Measurements from ENCODE around the gene RAB3D. TPM values are rescaled to one million over a fixed set of nuclear protein-coding genes. Genes with fewer than 3 reads are reported as not detected.
"Not testable (repeated sequence)": the region's sequence is repeated elsewhere in the genome, so short reads cannot be mapped to it uniquely, and the experiment has no call there.

RAB3D gene
- total RNA-seq, 1 donor from 2014 or later: 9.9 TPM

DNA sequence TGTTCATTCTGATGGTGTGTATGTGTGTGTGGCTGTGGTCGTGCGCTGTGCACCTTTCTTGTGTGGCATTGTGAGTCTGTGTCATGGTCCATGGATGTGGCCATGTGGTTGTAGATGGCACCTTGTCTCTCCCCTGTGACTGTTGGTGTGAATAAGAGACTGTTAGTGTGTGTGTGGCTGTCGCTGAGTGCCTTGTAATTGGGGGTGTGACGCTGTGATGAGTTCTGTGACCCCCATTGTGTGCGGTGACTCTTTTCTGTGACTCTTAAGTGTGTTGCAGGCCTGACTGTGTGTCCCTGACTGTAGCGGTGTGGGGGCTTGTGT, 16.6 kb upstream of the RAB3D start:
- H3K9me3 ChIP-seq (ENCODE audit: control insufficient read depth in 3 of 3, low read length in 3 of 3): no peaks in the 10 kb centered on the region
- H3K9ac ChIP-seq (ENCODE audit: low read depth in 1 of 3, low read length in 3 of 3): peak overlapping the region; percentile 69 to 86 (median 77)
- peaks cover 0 to 5% (median 0%) of the 10 kb centered on the region in 3 donors for H3K27me3 ChIP-seq (ENCODE audit: control insufficient read depth in 3 of 3, insufficient read depth in 3 of 3, low read length in 3 of 3)
- peaks cover 7 to 13% (median 9%) of the 10 kb centered on the region in 3 donors for H3K4me1 ChIP-seq (ENCODE audit: control insufficient read depth in 3 of 3, insufficient read depth in 3 of 3, low read length in 3 of 3)
- H3K36me3 ChIP-seq (ENCODE audit: control insufficient read depth in 3 of 3, insufficient read depth in 3 of 3, low read length in 3 of 3): peaks cover 1 to 10% (median 7%) of the 10 kb centered on the region in 3 donors
- H3K4me3 ChIP-seq (ENCODE audit: low read length in 3 of 3): peak overlapping the region; percentile 83 to 85 (median 84)
- H3K27ac ChIP-seq (ENCODE audit: low read depth, low read length): no peak overlapping the region

DNA sequence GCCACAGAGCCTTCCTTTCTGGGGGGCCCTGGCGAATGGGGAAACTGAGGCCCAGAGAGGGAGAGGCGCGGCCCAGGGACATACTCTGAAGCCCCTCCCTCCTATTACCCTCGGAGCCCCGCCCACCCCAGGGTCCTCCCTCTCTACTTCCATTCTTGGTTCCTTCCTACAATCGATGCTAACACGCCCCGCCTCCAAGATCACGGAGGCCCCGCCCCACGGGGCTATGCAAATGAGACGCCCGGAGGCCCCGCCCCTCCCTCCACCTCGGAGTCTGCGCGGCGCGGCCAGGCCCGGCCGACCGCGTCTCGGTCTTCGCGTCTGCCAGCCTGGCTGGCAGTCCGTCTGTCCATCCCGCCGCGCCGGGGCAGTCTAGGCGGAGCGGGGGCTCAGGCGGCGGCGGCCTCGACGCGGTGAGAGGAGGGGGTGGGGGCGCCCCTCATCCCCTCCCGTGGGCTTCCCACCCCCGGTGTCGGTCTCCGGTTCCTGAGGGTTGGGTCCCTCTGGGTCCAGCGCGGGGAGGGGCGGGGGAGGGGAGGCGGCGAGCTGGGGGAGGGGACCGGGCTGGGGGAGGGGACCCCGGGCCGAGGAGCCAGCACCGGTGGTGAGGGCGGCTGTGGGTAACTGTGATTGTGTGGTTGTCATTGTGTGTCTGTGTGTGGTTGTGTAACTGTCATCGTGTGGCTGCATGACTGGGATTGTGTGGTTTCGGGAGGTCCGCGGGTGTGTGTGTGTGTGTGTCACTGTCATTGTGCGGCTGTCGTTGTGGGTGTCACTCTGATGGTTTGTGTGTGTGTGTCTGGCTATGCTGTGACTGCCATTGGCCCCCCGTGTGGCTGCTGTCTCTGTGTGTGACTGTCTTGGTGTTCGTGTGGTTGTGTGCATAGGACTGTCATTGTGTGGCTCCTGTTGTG, 16.0 kb upstream of the RAB3D start, which contains the start of gene PLPPR2:
Gene PLPPR2 (plus strand): TSS at position 273 of the 914 bp plus-strand sequence. CDS start 2,242 bp downstream, outside the sequence.
- Histone ChIP-seq H3K9me3 (ENCODE audit: control insufficient read depth in 3 of 3, low read length in 3 of 3) (no peaks in the 10 kb centered on the region), H3K36me3 (ENCODE audit: control insufficient read depth in 3 of 3, insufficient read depth in 3 of 3, low read length in 3 of 3) (peaks cover 0 to 10% (median 7%) of the 10 kb centered on the region in 3 donors), H3K9ac (ENCODE audit: low read depth in 1 of 3, low read length in 3 of 3) (peak within 1 kb of the TSS; percentile 69 to 86 (median 77)), H3K27me3 (ENCODE audit: control insufficient read depth in 3 of 3, insufficient read depth in 3 of 3, low read length in 3 of 3) (peaks cover 0 to 4% (median 0%) of the 10 kb centered on the region in 3 donors), H3K4me3 (ENCODE audit: low read length in 3 of 3) (peak within 1 kb of the TSS; percentile 83 to 85 (median 84)), H3K27ac (ENCODE audit: low read depth, low read length) (no peak within 1 kb of the TSS), H3K4me1 (ENCODE audit: control insufficient read depth in 3 of 3, insufficient read depth in 3 of 3, low read length in 3 of 3) (peaks cover 7 to 13% (median 9%) of the 10 kb centered on the region in 3 donors)

DNA sequence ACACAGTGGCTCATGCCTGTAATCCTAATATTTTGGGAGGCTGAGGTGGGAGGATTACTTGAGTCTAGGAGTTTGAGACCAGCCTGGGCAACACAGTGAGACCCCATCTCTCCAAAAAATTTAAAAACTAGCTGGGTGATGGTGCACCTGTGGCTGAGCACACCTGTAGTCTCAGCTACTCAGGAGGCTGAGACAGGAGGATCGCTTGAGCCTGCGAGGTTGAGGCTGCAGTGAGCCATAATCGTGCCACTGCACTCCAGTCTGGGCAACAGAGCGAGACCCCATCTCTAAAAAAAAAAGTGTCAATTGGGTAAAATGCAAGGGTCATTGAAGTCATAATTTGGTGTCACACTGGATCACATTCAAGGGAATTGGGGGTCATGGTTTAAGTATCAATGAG, 14.6 kb upstream of the RAB3D start:
- H3K4me1 ChIP-seq (ENCODE audit: control insufficient read depth in 3 of 3, insufficient read depth in 3 of 3, low read length in 3 of 3): peaks cover 7 to 13% (median 9%) of the 10 kb centered on the region in 3 donors
- not testable (repeated sequence) for H3K9ac ChIP-seq (ENCODE audit: low read depth in 1 of 3, low read length in 3 of 3); H3K36me3 ChIP-seq (ENCODE audit: control insufficient read depth in 3 of 3, insufficient read depth in 3 of 3, low read length in 3 of 3); H3K27me3 ChIP-seq (ENCODE audit: control insufficient read depth in 3 of 3, insufficient read depth in 3 of 3, low read length in 3 of 3); H3K4me3 ChIP-seq (ENCODE audit: low read length in 3 of 3); H3K9me3 ChIP-seq (ENCODE audit: control insufficient read depth in 3 of 3, low read length in 3 of 3); H3K27ac ChIP-seq (ENCODE audit: low read depth, low read length)

DNA sequence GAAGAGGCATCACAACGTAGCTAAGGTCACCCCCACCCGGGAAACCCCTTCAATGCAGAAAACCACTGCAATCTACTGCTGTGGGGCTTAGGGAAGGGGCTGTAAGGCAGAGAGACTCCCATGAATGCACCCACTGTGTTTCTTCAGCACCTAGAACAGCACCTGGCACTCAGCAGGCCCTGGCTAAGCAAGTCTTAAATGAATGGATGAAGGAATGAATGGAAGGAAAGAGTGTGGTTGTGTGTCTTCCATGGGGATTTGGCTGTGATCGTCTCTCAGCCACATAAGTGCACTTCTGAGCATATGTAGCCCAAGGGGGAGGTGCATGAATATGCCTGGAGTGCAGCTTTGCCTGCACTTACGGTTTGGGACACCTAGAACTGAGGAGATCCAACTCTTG, 9.7 kb upstream of the RAB3D start:
- Histone ChIP-seq H3K27ac (ENCODE audit: low read depth, low read length) (no peak overlapping the region), H3K4me1 (ENCODE audit: control insufficient read depth in 3 of 3, insufficient read depth in 3 of 3, low read length in 3 of 3) (peaks cover 19 to 23% (median 19%) of the 10 kb centered on the region in 3 donors), H3K27me3 (ENCODE audit: control insufficient read depth in 3 of 3, insufficient read depth in 3 of 3, low read length in 3 of 3) (no peaks in the 10 kb centered on the region), H3K9me3 (ENCODE audit: control insufficient read depth in 3 of 3, low read length in 3 of 3) (peaks cover 0 to 2% (median 1%) of the 10 kb centered on the region in 3 donors), H3K4me3 (ENCODE audit: low read length in 3 of 3) (no peak overlapping the region), H3K36me3 (ENCODE audit: control insufficient read depth in 3 of 3, insufficient read depth in 3 of 3, low read length in 3 of 3) (no peaks in the 10 kb centered on the region), H3K9ac (ENCODE audit: low read depth in 1 of 3, low read length in 3 of 3) (no peak overlapping the region)

DNA sequence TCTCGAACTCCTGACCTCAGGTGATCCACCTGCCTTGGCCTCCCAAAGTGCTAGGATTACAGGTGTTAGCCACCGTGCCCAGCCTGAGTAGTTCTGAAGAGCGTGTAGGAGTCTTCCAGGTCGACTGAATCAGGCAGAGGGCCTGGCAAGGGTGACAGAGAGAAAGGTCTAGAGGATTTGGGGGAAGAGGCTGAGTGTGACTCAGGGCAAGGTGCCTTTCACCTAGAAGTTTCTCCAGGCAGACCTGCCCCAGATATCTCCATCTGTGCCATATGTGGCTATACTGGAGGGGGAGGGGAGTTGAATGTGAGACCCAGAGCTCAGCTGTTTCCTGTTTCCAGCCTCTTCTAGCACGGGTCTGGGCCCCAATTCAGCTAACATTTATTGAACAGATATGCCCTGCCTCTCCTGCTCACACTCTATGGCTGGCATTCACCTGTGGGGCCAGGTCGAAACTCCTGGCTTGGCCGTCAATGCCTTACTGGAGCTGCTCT, 8.1 kb upstream of the RAB3D start:
- H3K27ac ChIP-seq (ENCODE audit: low read depth, low read length): no peak overlapping the region

DNA sequence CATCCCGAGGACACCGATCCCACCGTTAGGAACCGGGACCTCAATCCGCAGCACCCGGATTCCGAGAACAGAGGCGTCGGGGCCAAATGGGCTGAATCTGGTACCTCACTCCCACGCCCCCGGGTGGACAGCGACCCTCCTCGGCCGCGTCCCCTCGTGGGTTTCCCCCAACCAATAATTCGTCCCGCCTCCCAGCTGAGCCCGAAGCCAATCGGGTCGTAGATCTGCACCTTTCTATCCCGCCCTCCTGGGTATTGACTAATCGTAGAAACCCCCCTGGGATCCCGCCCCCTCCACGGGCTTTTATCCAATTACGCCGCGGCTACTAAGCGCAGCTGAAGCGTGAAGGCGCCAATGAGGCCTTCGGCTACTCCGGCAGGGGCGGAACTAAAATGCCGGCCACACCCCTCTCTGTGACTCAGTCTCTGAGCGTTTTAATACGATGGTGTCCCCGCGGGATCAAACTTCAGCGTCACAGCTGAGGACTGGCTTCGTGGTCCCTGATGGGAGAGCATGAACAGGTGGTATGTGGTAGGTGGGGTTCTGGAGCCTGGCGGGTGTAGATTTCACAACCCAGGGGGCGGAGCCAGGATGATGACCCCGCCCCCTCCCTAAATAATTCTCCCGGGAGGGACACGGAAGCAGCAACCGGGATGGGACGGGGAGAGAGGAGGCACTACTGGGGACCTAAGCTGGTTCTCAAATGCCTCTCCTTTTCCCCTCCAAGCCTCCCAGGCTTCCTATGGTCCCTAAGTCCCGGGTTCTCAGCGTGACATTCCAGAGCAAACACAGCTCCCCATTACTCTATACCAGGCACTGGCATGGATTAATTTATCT, 6.9 kb upstream of the RAB3D start, which contains the start of the genes CCDC159 and TMEM205:
Gene CCDC159 (plus strand): TSS at position 416 of the 837 bp plus-strand sequence. CDS start 88 bp downstream, at position 504.
Gene TMEM205 (minus strand): TSS at position 165 of the 837 bp plus-strand sequence. CDS start 649 bp downstream, outside the sequence.
- H3K9ac ChIP-seq (ENCODE audit: low read depth in 1 of 3, low read length in 3 of 3): peak within 1 kb of the TSS; percentile 80 to 94 (median 94)
- peak within 1 kb of the TSS; percentile 93 to 96 (median 95) for H3K4me3 ChIP-seq (ENCODE audit: low read length in 3 of 3)
- peaks cover 19 to 23% (median 21%) of the 10 kb centered on the region in 3 donors for H3K4me1 ChIP-seq (ENCODE audit: control insufficient read depth in 3 of 3, insufficient read depth in 3 of 3, low read length in 3 of 3)
- H3K27ac ChIP-seq (ENCODE audit: low read depth, low read length): peak within 1 kb of the TSS; percentile 85
- H3K27me3 ChIP-seq (ENCODE audit: control insufficient read depth in 3 of 3, insufficient read depth in 3 of 3, low read length in 3 of 3): no peaks in the 10 kb centered on the region
- H3K9me3 ChIP-seq (ENCODE audit: control insufficient read depth in 3 of 3, low read length in 3 of 3): peaks cover 0 to 2% (median 1%) of the 10 kb centered on the region in 3 donors
- peaks cover 6 to 13% (median 9%) of the 10 kb centered on the region in 3 donors for H3K36me3 ChIP-seq (ENCODE audit: control insufficient read depth in 3 of 3, insufficient read depth in 3 of 3, low read length in 3 of 3)

More for the DNA sequence above, 8.1 kb upstream of the RAB3D start:
- H3K9ac ChIP-seq (ENCODE audit: low read depth in 1 of 3, low read length in 3 of 3): no peak overlapping the region
- peaks cover 0 to 2% (median 1%) of the 10 kb centered on the region in 3 donors for H3K9me3 ChIP-seq (ENCODE audit: control insufficient read depth in 3 of 3, low read length in 3 of 3)
- no peak overlapping the region for H3K4me3 ChIP-seq (ENCODE audit: low read length in 3 of 3)
- no peaks in the 10 kb centered on the region for H3K27me3 ChIP-seq (ENCODE audit: control insufficient read depth in 3 of 3, insufficient read depth in 3 of 3, low read length in 3 of 3)
- peaks cover 0 to 5% (median 3%) of the 10 kb centered on the region in 3 donors for H3K36me3 ChIP-seq (ENCODE audit: control insufficient read depth in 3 of 3, insufficient read depth in 3 of 3, low read length in 3 of 3)
- peaks cover 19 to 23% (median 21%) of the 10 kb centered on the region in 3 donors for H3K4me1 ChIP-seq (ENCODE audit: control insufficient read depth in 3 of 3, insufficient read depth in 3 of 3, low read length in 3 of 3)

DNA sequence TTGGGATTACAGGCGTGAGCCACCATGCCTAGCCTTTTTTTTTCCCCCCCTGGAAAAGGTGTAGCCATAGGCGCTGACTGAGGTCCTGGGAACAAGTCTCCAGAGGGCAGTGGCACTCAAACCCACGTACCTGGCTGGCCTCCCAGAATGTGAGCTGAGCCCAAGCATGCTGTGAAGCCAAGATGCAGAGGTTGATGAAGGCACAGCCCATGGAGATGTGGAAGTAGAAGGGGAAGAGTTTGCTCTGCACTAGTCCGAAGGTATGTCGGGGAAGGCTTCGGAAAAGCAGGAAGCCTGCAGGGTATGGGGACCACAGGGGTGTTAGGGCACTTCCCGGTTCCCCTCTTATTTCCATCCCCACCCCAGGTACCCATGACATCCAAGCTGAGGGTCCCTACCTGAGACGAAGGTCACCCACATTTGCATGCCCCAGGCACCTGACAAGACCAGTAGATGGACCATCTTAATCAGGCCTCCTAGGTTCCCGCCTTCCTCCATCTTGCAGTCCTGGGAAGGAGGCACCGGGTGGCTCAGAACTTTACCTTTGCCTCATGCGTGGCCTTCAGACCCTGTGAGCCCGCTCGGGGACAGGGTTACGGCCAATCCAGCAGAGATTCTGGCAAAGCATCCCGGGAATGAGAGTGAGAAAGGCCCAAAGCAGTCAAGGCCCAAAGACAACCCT, 5.8 kb upstream of the RAB3D start:
- peaks cover 0 to 2% (median 1%) of the 10 kb centered on the region in 3 donors for H3K9me3 ChIP-seq (ENCODE audit: control insufficient read depth in 3 of 3, low read length in 3 of 3)
- peaks cover 8 to 15% (median 11%) of the 10 kb centered on the region in 3 donors for H3K36me3 ChIP-seq (ENCODE audit: control insufficient read depth in 3 of 3, insufficient read depth in 3 of 3, low read length in 3 of 3)
- H3K4me3 ChIP-seq (ENCODE audit: low read length in 3 of 3): peak overlapping the region; percentile 93 to 96 (median 95)
- H3K27ac ChIP-seq (ENCODE audit: low read depth, low read length): peak overlapping the region; percentile 85
- peak overlapping the region; percentile 80 to 94 (median 94) for H3K9ac ChIP-seq (ENCODE audit: low read depth in 1 of 3, low read length in 3 of 3)
- no peaks in the 10 kb centered on the region for H3K27me3 ChIP-seq (ENCODE audit: control insufficient read depth in 3 of 3, insufficient read depth in 3 of 3, low read length in 3 of 3)
- peaks cover 19 to 23% (median 21%) of the 10 kb centered on the region in 3 donors for H3K4me1 ChIP-seq (ENCODE audit: control insufficient read depth in 3 of 3, insufficient read depth in 3 of 3, low read length in 3 of 3)

DNA sequence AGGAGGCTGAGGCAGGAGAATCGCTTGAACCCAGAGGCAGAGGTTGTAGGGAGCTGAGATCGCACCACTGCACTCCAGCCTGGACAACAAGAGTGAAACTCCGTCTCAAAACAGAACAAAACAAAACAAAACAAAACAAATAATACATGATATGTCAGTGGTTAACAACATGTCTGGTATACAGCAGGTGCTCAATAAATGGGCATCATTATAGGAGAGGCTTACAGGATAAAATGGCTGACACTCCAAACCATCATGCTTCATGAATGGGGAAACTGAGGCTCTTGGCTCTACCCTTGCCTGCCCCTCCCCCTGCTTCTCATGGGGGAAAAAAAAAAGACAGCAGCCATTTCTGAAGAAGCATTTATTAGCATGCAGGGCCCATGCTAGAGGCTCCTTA, 3.0 kb upstream of the RAB3D start:
- Histone ChIP-seq H3K4me1 (ENCODE audit: control insufficient read depth in 3 of 3, insufficient read depth in 3 of 3, low read length in 3 of 3) (peaks cover 25 to 29% (median 28%) of the 10 kb centered on the region in 3 donors), H3K9ac (ENCODE audit: low read depth in 1 of 3, low read length in 3 of 3) (no peak overlapping the region), H3K27me3 (ENCODE audit: control insufficient read depth in 3 of 3, insufficient read depth in 3 of 3, low read length in 3 of 3) (no peaks in the 10 kb centered on the region), H3K9me3 (ENCODE audit: control insufficient read depth in 3 of 3, low read length in 3 of 3) (no peaks in the 10 kb centered on the region), H3K36me3 (ENCODE audit: control insufficient read depth in 3 of 3, insufficient read depth in 3 of 3, low read length in 3 of 3) (peaks cover 8 to 15% (median 11%) of the 10 kb centered on the region in 3 donors), H3K27ac (ENCODE audit: low read depth, low read length) (no peak overlapping the region), H3K4me3 (ENCODE audit: low read length in 3 of 3) (no peak overlapping the region)

DNA sequence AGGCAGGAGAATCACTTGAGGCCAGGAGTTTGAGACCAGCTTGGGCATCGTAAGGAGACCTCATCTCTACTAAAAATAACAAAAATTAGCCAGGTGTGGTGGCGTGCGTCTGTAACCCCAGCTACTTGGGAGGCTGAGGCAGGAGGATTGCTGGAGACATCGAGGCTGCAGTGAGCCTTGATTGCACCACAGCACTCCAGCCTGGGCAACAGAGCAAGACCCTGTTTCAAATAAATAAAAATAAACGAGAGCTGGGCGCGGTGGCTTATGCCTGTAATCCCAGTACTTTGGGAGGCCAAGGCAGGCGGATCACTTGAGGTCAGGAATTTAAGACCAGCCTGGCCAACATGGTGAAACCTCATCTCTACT, 626 bp upstream of the RAB3D start:
- H3K9ac ChIP-seq (ENCODE audit: low read depth in 1 of 3, low read length in 3 of 3): peak overlapping the region in 1 of 3 donors; percentile 69

More for the DNA sequence above, 626 bp upstream of the RAB3D start:
- H3K27ac ChIP-seq (ENCODE audit: low read depth, low read length); H3K9me3 ChIP-seq (ENCODE audit: control insufficient read depth in 3 of 3, low read length in 3 of 3); H3K27me3 ChIP-seq (ENCODE audit: control insufficient read depth in 3 of 3, insufficient read depth in 3 of 3, low read length in 3 of 3): not testable (repeated sequence)
- peaks cover 13 to 16% (median 13%) of the 10 kb centered on the region in 3 donors for H3K4me1 ChIP-seq (ENCODE audit: control insufficient read depth in 3 of 3, insufficient read depth in 3 of 3, low read length in 3 of 3)
- peaks cover 19 to 31% (median 23%) of the 10 kb centered on the region in 3 donors for H3K36me3 ChIP-seq (ENCODE audit: control insufficient read depth in 3 of 3, insufficient read depth in 3 of 3, low read length in 3 of 3)
- H3K4me3 ChIP-seq (ENCODE audit: low read length in 3 of 3): peak overlapping the region in 2 of 3 donors; percentile 51 to 68

All from skeletal muscle tissue (tissue), 4 donors.